Upper lobe of right lung (tissue), 1 donor: ENCODE results near the gene WDR44. TPM values are rescaled to one million over a fixed set of nuclear protein-coding genes. Genes with fewer than 3 reads are reported as not detected.
A peak's percentile ranks its signal among the peaks of the same experiment; 100 is the strongest.

ENCODE experiments used
- ATAC-seq: fragments of 200-7000 bp; cut with Tn5 transposase; one replicate; pipeline ENCODE4 v1.9.1; 2020; ENCODE audit warnings: mild to moderate bottlenecking, moderate library complexity
- DNase-seq: peaks from one replicate; pipeline ENCODE4 v3.0.0-alpha.2; 2020
- H3K27ac ChIP-seq: fragments of 200-600 bp; one replicate; pipeline ENCODE4 v1.8.0; 2022
- H3K27me3 ChIP-seq: fragments of 200-600 bp; one replicate; pipeline ENCODE4 v1.8.0; 2022; ENCODE audit warnings: mild to moderate bottlenecking
- H3K36me3 ChIP-seq: fragments of 200-600 bp; one replicate; pipeline ENCODE4 v1.8.0; 2022
- H3K4me1 ChIP-seq: fragments of 200-600 bp; one replicate; pipeline ENCODE4 v1.8.0; 2022
- H3K4me3 ChIP-seq: fragments of 200-600 bp; one replicate; pipeline ENCODE4 v1.8.0; 2022; ENCODE audit warnings: mild to moderate bottlenecking
- H3K9me3 ChIP-seq: fragments of 200-600 bp; one replicate; pipeline ENCODE4 v1.8.0; 2022
- CTCF ChIP-seq: fragments of 200-600 bp; IDR thresholded peaks from one replicate; pipeline ENCODE4 v1.8.0; 2022; ENCODE audit warnings: antibody characterized with exemption
- intact Hi-C: fragments of 100-400 bp; cut with DNase I; formaldehyde crosslinking; loops from one replicate; pipeline ENCODE4 v1.11.0; 2022
- total RNA-seq: library from RNA; stranded (reverse); fragmentation: NEBNext Ultra II Directional; extraction: Animal tissue kit (Norgen Biotek cat#: 25700); gene quantifications from one replicate; pipeline ENCODE4 v1.2.1, GENCODE V29; 2021
- donor health status: DM: no; HTN: yes; CAD: no; lungs with severe emphysema.

WDR44 gene
- total RNA-seq, 1 donor from 2014 or later: 14.2 TPM

- intact Hi-C loops: no loop called here
- peaks cover 28% of the 10 kb centered on the region for H3K36me3 ChIP-seq
- TF ChIP-seq CTCF: no peak
- H3K27ac ChIP-seq: no peak overlapping the region
- no peaks in the 10 kb centered on the region for H3K9me3 ChIP-seq
- no peak overlapping the region for H3K4me3 ChIP-seq
- no peak for ATAC-seq
- no peaks in the 10 kb centered on the region for H3K27me3 ChIP-seq
- DNase-seq: no peak
- H3K4me1 ChIP-seq: no peaks in the 10 kb centered on the region
Measured at GRCh38 chrX:118396113-118396512, 50.2 kb downstream of the WDR44 start.

GRCh38 chrX:118418811-118419251 lies 72.9 kb downstream of the WDR44 start:
- no peaks in the 10 kb centered on the region for H3K27me3 ChIP-seq
- H3K36me3 ChIP-seq: no peaks in the 10 kb centered on the region
- no peak for ATAC-seq
- H3K4me1 ChIP-seq: no peaks in the 10 kb centered on the region
- no peak overlapping the region for H3K27ac ChIP-seq
- H3K9me3 ChIP-seq: no peaks in the 10 kb centered on the region
- intact Hi-C loops: no loop called here
- DNase-seq: no peak
- H3K4me3 ChIP-seq: no peak overlapping the region
- TF ChIP-seq CTCF: no peak

- intact Hi-C loops: no loop called here
- DNase-seq: no peak
- no peaks in the 10 kb centered on the region for H3K9me3 ChIP-seq
- H3K27me3 ChIP-seq: no peaks in the 10 kb centered on the region
- no peak overlapping the region for H3K4me3 ChIP-seq
- peak; percentile 69 for ATAC-seq
- TF ChIP-seq CTCF: no peak
- no peaks in the 10 kb centered on the region for H3K36me3 ChIP-seq
- no peak overlapping the region for H3K27ac ChIP-seq
- H3K4me1 ChIP-seq: no peaks in the 10 kb centered on the region
Measured at GRCh38 chrX:118420462-118420861, 74.6 kb downstream of the WDR44 start.

GRCh38 chrX:118423558-118423957 lies 77.7 kb downstream of the WDR44 start:
- no peak for ATAC-seq
- Histone ChIP-seq H3K36me3 (no peaks in the 10 kb centered on the region), H3K4me3 (no peak overlapping the region), H3K27me3 (no peaks in the 10 kb centered on the region), H3K27ac (no peak overlapping the region), H3K9me3 (no peaks in the 10 kb centered on the region), H3K4me1 (no peaks in the 10 kb centered on the region)
- DNase-seq: no peak
- intact Hi-C loops: no loop called here
- TF ChIP-seq CTCF: no peak

GRCh38 chrX:118432799-118433198 lies 86.9 kb downstream of the WDR44 start:
- H3K9me3 ChIP-seq: no peaks in the 10 kb centered on the region
- no peak for TF ChIP-seq CTCF
- ATAC-seq: no peak
- no peak overlapping the region for H3K27ac ChIP-seq
- DNase-seq: no peak
- no peaks in the 10 kb centered on the region for H3K27me3 ChIP-seq
- no peak overlapping the region for H3K4me3 ChIP-seq
- H3K36me3 ChIP-seq: peaks cover 27% of the 10 kb centered on the region
- intact Hi-C loops: no loop called here
- H3K4me1 ChIP-seq: no peaks in the 10 kb centered on the region

GRCh38 chrX:118437283-118437682 lies 91.4 kb downstream of the WDR44 start:
- TF ChIP-seq CTCF: no peak
- H3K9me3 ChIP-seq: no peaks in the 10 kb centered on the region
- no peaks in the 10 kb centered on the region for H3K4me1 ChIP-seq
- no peak for ATAC-seq
- intact Hi-C loops: no loop called here
- H3K27ac ChIP-seq: no peak overlapping the region
- no peak overlapping the region for H3K4me3 ChIP-seq
- no peak for DNase-seq
- H3K27me3 ChIP-seq: no peaks in the 10 kb centered on the region
- peaks cover 36% of the 10 kb centered on the region for H3K36me3 ChIP-seq
